Measurements from ENCODE around the gene JPT1. TPM values are rescaled to one million over a fixed set of nuclear protein-coding genes. Genes with fewer than 3 reads are reported as not detected.
"Not testable (repeated sequence)": the region's sequence is repeated elsewhere in the genome, so short reads cannot be mapped to it uniquely, and the experiment has no call there.

JPT1 gene
- polyA plus RNA-seq, 3 donors = 79.8 to 83.9 (median 83.4) TPM

- not testable (repeated sequence) for DNase-seq (ENCODE audit: low read depth in 3 of 3, low spot score in 2 of 3)
Measured at GRCh38 chr17:75158480-75158879, 4.2 kb upstream of the JPT1 start.

GRCh38 chr17:75155191-75155601 lies 884 bp upstream of the JPT1 start:
- DNase-seq (ENCODE audit: low read depth in 3 of 3, low spot score in 2 of 3) = no peak

- peak in 2 of 3 donors; percentile 3 to 39 for DNase-seq (ENCODE audit: low read depth in 3 of 3, low spot score in 2 of 3)
Measured at GRCh38 chr17:75153780-75154194, 525 bp downstream of the JPT1 start.

GRCh38 chr17:75152922-75153779 lies 1.2 kb downstream of the JPT1 start:
- DNase-seq (ENCODE audit: low read depth in 3 of 3, low spot score in 2 of 3) = peak in 2 of 3 donors; percentile 31 to 45

GRCh38 chr17:75152523-75152921 lies 1.8 kb downstream of the JPT1 start:
- peak in 1 of 3 donors; percentile 6 for DNase-seq (ENCODE audit: low read depth in 3 of 3, low spot score in 2 of 3)

- no peak for DNase-seq (ENCODE audit: low read depth in 3 of 3, low spot score in 2 of 3)
Measured at GRCh38 chr17:75151930-75152329, 2.4 kb downstream of the JPT1 start.

- no peak for DNase-seq (ENCODE audit: low read depth in 3 of 3, low spot score in 2 of 3)
Measured at GRCh38 chr17:75147878-75148546, 6.3 kb downstream of the JPT1 start.

GRCh38 chr17:75146592-75146991 lies 7.7 kb downstream of the JPT1 start:
- DNase-seq (ENCODE audit: low read depth in 3 of 3, low spot score in 2 of 3) = no peak

- no peak for DNase-seq (ENCODE audit: low read depth in 3 of 3, low spot score in 2 of 3)
Measured at GRCh38 chr17:75144816-75145512, 9.3 kb downstream of the JPT1 start.

GRCh38 chr17:75142236-75142971 lies 11.9 kb downstream of the JPT1 start:
- no peak for DNase-seq (ENCODE audit: low read depth in 3 of 3, low spot score in 2 of 3)

GRCh38 chr17:75138519-75138918 lies 15.8 kb downstream of the JPT1 start:
- no peak for DNase-seq (ENCODE audit: low read depth in 3 of 3, low spot score in 2 of 3)

- not testable (repeated sequence) for DNase-seq (ENCODE audit: low read depth in 3 of 3, low spot score in 2 of 3)
Measured at GRCh38 chr17:75137762-75138161, 16.6 kb downstream of the JPT1 start.

GRCh38 chr17:75135946-75136345 lies 18.4 kb downstream of the JPT1 start:
- no peak for DNase-seq (ENCODE audit: low read depth in 3 of 3, low spot score in 2 of 3)

- no peak for DNase-seq (ENCODE audit: low read depth in 3 of 3, low spot score in 2 of 3)
Measured at GRCh38 chr17:75135452-75135851, 18.9 kb downstream of the JPT1 start.

- not testable (repeated sequence) for DNase-seq (ENCODE audit: low read depth in 3 of 3, low spot score in 2 of 3)
Measured at GRCh38 chr17:75133607-75134347, 20.5 kb downstream of the JPT1 start.

- no peak for DNase-seq (ENCODE audit: low read depth in 3 of 3, low spot score in 2 of 3)
Measured at GRCh38 chr17:75133001-75133400, 21.3 kb downstream of the JPT1 start.

- not testable (repeated sequence) for DNase-seq (ENCODE audit: low read depth in 3 of 3, low spot score in 2 of 3)
Measured at GRCh38 chr17:75132018-75133000, 22.0 kb downstream of the JPT1 start.

GRCh38 chr17:75131278-75132017 lies 22.9 kb downstream of the JPT1 start, which contains the start of gene NT5C:
Gene NT5C (minus strand): TSS chr17:75131742. CDS start chr17:75131707, 35 bp downstream.
- peak in 2 of 3 donors; percentile 48 to 80 for DNase-seq (ENCODE audit: low read depth in 3 of 3, low spot score in 2 of 3)
